HepG2 (cell line): ENCODE results near the gene ATP8B4. TPM values are rescaled to one million over a fixed set of nuclear protein-coding genes. Genes with fewer than 3 reads are reported as not detected.

Experiments
- ATAC-seq: fragments of 200-7000 bp; cut with Tn5 transposase; 3 replicates; pipeline ENCODE4 v1.9.1; 2020; ENCODE audit warnings: mild to moderate bottlenecking, moderate library complexity
- BruUV-seq: library from RNA; stranded (reverse); fragments of 400-500 nt; replicated peaks from 2 replicates; lab custom pipeline; 2021; lab: Mats Ljungman, UMichigan
- CTCF ChIA-PET: fragments of 300-600 bp; formaldehyde crosslinking; extraction: SDS; loops from one replicate; lab custom pipeline; 2021; ENCODE audit warnings: low total read pairs, inconsistent platforms, low intra/inter-chr PET ratio; lab: Yijun Ruan, JAX
- POLR2A ChIA-PET: fragments of 350-600 bp; sonication (Branson Sonifier 250); formaldehyde crosslinking; loops from one replicate; lab custom pipeline; 2020; ENCODE audit warnings: antibody characterized with exemption, inconsistent platforms; lab: Yijun Ruan, JAX
- DNase-seq: peaks from one replicate; pipeline ENCODE4 v3.0.0-alpha.2; 2015; ENCODE audit warnings: low spot score
- FAIRE-seq: peaks from 3 replicates; lab custom pipeline; 2011; peaks lifted over from hg19 to GRCh38; lab: Jason Lieb, UNC
- H2AFZ ChIP-seq: one replicate; pipeline ENCODE4 v1.6.1; 2011; ENCODE audit warnings: low read length, inconsistent platforms
- H3K27ac ChIP-seq: fragments of 300-600 bp; 3 replicates; pipeline ENCODE4 v1.8.0; 2011; ENCODE audit warnings: mixed run types, mild to moderate bottlenecking, mixed read lengths, low read length, inconsistent platforms; ENCODE audit not compliant: insufficient read depth; ENCODE audit errors: extremely low read length
- H3K27me3 ChIP-seq, 2 experiments: fragments of 200-600 bp in 1 of 2; 2 replicates in 1 of 2; 3 replicates in 1 of 2; pipeline versions ENCODE4 v1.6.0 to v1.8.0; 2011; ENCODE audit warnings: low read length in 2 of 2, mild to moderate bottlenecking in 2 of 2, moderate library complexity in 2 of 2, inconsistent platforms in 1 of 2; ENCODE audit not compliant: insufficient read depth in 2 of 2, control insufficient read depth in 1 of 2
- H3K36me3 ChIP-seq, 2 experiments: fragments of 200-600 bp in 1 of 2; replicated peaks in 1 of 2; 2 replicates in 1 of 2; 3 replicates in 1 of 2; pipeline versions ENCODE4 v1.5.1 to v1.8.0; 2011; ENCODE audit warnings: low read length in 2 of 2, inconsistent platforms in 1 of 2; ENCODE audit not compliant: insufficient read depth in 2 of 2, control insufficient read depth in 1 of 2
- H3K4me1 ChIP-seq: 2 replicates; pipeline ENCODE4 v1.5.1; 2012; ENCODE audit warnings: low read length, inconsistent platforms; ENCODE audit not compliant: insufficient read depth
- H3K4me2 ChIP-seq: 2 replicates; pipeline ENCODE4 v1.6.0; 2011; ENCODE audit warnings: low read depth, low read length, inconsistent platforms
- H3K4me3 ChIP-seq, 3 experiments: fragments of 200-600 bp in 1 of 3; sonication (generic), shearing (Covaris generic) in 1 of 3; replicated peaks in 1 of 3; 2 replicates each; pipeline ENCODE4 v1.5.1; 2011 to 2016; ENCODE audit warnings: low read length in 3 of 3, inconsistent platforms in 2 of 3, low read depth in 2 of 3, mild to moderate bottlenecking in 2 of 3, control low read depth in 1 of 3, mixed read lengths in 1 of 3; ENCODE audit not compliant: insufficient read depth in 1 of 3
- H3K79me2 ChIP-seq: one replicate; pipeline ENCODE4 v1.6.1; 2011; ENCODE audit warnings: low read length, inconsistent platforms; ENCODE audit not compliant: insufficient read depth
- H3K9ac ChIP-seq: 2 replicates; pipeline ENCODE4 v1.6.0; 2011; ENCODE audit warnings: mild to moderate bottlenecking, low read depth, low read length, inconsistent platforms; ENCODE audit not compliant: insufficient read depth
- H3K9me3 ChIP-seq: 2 replicates; pipeline ENCODE4 v1.5.1; 2012; ENCODE audit warnings: mild to moderate bottlenecking, low read length
- H4K20me1 ChIP-seq: 2 replicates; pipeline ENCODE4 v1.6.0; 2011; ENCODE audit warnings: inconsistent platforms, mild to moderate bottlenecking, low read length, moderate library complexity; ENCODE audit not compliant: insufficient read depth
- BCL6 ChIP-seq: IDR thresholded peaks from 2 replicates; pipeline ENCODE4 v1.6.1; 2016; ENCODE audit warnings: missing genetic modification reagents, missing compliant biosample characterization
- BHLHE40 ChIP-seq: IDR thresholded peaks from 2 replicates; pipeline ENCODE4 v1.6.1; 2011; ENCODE audit warnings: low read length, improper control_type of control experiment
- EEA1 ChIP-seq: sonication (generic); formaldehyde crosslinking; IDR thresholded peaks from 2 replicates; pipeline ENCODE4 v1.5.1; 2020; ENCODE audit warnings: mild to moderate bottlenecking, missing genetic modification reagents, borderline replicate concordance
- WGBS: methylation state at CpG from one replicate; pipeline ENCODE4 v1.1.6; 2017; ENCODE audit warnings: low lambda C conversion rate; 5-methylcytosine and 5-hydroxymethylcytosine counted together
- in situ Hi-C: cut with HindIII; loops from 2 replicates; pipeline ENCODE4 v1.10.0; 2017; ENCODE audit warnings: low pct_unique_long_range_greater_than_20kb; ENCODE audit not compliant: extremely low pct_ligation_motif_present
- intact Hi-C: fragments of 100-400 bp; cut with micrococcal nuclease; formaldehyde crosslinking; loops from one replicate; pipeline ENCODE4 v1.10.0; 2022; ENCODE audit not compliant: unreplicated experiment
- polyA plus RNA-seq, 8 experiments: library from polyadenylated mRNA; depleted of rRNA in 3 of 8; stranded (reverse) in 7 of 8; unstranded in 1 of 8; fragments of >200 nt; fragmentation: Illumina TruSeq in 4 of 8; extraction: Trizol in 4 of 8; gene quantifications; 2 replicates each; pipeline versions ENCODE4 v1.2.1 to v1.2.3, GENCODE V29; 2011 to 2016; ENCODE audit warnings: low read depth in 4 of 8, missing spikeins in 1 of 8, mixed read lengths in 1 of 8; ENCODE audit not compliant: insufficient read depth in 1 of 8
- total RNA-seq, 5 experiments: library from RNA; depleted of rRNA; stranded (reverse); fragments of >200 nt; fragmentation: Illumina TruSeq; extraction: Trizol; gene quantifications; 2 replicates each; pipeline ENCODE4 v1.2.3, GENCODE V29; 2016; ENCODE audit warnings: low read depth in 1 of 5
- TF ChIP-seq, protein P1 (sequence below): sonication (generic); formaldehyde crosslinking; IDR thresholded peaks from 2 replicates; pipeline ENCODE4 v1.4.0; 2020; ENCODE audit warnings: mild to moderate bottlenecking, missing genetic modification reagents
- TF ChIP-seq, protein P2 (sequence below): sonication (generic); formaldehyde crosslinking; IDR thresholded peaks from 2 replicates; pipeline ENCODE4 v1.5.0; 2020; ENCODE audit warnings: missing genetic modification reagents

The ATP8B4 gene
- total and polyA plus RNA-seq, 2 of the 13 experiments (the other 11 are each of a cell fraction or from before 2014, with no cell fraction given), result 0.24 to 0.69 TPM

DNA sequence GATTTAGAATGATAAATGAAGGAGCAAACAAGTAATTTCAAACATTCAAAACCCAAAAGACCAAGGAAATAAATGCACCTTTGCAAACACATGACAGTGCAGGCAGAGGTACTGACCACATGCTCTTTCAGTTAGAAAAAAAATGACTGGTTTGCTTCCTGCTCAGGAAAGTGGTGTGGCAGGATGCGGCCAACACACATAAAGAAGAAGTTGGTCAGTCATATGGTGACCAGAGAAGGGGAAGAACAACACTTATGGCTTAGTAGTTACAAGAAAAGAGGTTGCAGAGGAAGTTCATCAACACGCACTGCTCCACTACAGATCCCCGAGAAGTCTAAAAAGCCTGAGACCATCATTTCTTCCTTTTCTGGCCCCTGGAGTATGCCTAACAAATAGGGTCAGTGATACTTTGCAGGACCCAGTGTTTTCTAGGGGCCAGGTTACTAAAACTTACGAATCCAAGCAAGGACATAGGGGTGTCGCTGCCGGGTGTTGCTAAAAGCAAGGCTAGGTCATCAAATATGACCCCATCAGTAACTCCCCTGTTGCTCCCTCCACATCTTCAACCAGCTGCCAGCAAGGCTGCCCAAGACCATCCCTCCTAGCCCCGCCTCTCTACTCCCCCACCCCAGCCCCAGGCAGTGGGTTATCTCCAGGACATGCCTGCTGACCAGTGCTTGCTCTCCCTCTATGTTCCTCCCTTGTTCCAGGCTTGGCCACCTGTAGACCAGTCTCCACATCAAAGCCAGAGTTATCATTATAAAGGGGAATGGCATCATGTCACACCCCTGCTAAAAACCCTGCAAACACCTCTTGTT, 11.2 kb downstream of the ATP8B4 start:
- WGBS, result 67% methylated on average over 3 of the region's 7 CpGs
- CTCF ChIA-PET, result interaction anchor here (0.6 kb wide), 1 partner anchor 176 kb away, joined by 4 read pairs; no protein-coding TSS in a partner anchor
- Histone ChIP-seq H3K9me3 (no peaks in the 10 kb centered on the region), H3K4me3 (no peak overlapping the region), H3K4me1 (no peaks in the 10 kb centered on the region)
- intact Hi-C loops, result no loop called here
- no peak for TF ChIP-seq EEA1 (CRISPR knock-in tag)
- TF ChIP-seq, protein P1, sequence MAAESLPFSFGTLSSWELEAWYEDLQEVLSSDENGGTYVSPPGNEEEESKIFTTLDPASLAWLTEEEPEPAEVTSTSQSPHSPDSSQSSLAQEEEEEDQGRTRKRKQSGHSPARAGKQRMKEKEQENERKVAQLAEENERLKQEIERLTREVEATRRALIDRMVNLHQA (CRISPR knock-in tag), result no peak
- TF ChIP-seq, protein P2, sequence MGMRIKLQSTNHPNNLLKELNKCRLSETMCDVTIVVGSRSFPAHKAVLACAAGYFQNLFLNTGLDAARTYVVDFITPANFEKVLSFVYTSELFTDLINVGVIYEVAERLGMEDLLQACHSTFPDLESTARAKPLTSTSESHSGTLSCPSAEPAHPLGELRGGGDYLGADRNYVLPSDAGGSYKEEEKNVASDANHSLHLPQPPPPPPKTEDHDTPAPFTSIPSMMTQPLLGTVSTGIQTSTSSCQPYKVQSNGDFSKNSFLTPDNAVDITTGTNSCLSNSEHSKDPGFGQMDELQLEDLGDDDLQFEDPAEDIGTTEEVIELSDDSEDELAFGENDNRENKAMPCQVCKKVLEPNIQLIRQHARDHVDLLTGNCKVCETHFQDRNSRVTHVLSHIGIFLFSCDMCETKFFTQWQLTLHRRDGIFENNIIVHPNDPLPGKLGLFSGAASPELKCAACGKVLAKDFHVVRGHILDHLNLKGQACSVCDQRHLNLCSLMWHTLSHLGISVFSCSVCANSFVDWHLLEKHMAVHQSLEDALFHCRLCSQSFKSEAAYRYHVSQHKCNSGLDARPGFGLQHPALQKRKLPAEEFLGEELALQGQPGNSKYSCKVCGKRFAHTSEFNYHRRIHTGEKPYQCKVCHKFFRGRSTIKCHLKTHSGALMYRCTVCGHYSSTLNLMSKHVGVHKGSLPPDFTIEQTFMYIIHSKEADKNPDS, result no peak
- no peak for TF ChIP-seq BCL6
- TF ChIP-seq BHLHE40, result no peak
- TF ChIP-seq, all 625 proteins: peak for 0
- Histone ChIP-seq H3K79me2 (no peaks in the 10 kb centered on the region), H3K36me3 (no peaks in the 10 kb centered on the region), H4K20me1 (no peaks in the 10 kb centered on the region), H3K27me3 (no peaks in the 10 kb centered on the region), H3K27ac (no peak overlapping the region), H3K4me2 (no peak overlapping the region), H2AFZ (no peak overlapping the region), H3K9ac (no peak overlapping the region)
- POLR2A ChIA-PET, result no interaction called here
- in situ Hi-C loops, result no loop called here
- BruUV-seq, result no TSS peak
- DNase-seq, result no peak
- no peak for ATAC-seq
- FAIRE-seq, result no peak
